DLD1 (cell line): ENCODE results near the gene EEIG2.
"Not testable (repeated sequence)": the region's sequence is repeated elsewhere in the genome, so short reads cannot be mapped to it uniquely, and the experiment has no call there.

Experiments used
- in situ Hi-C: cut with HindIII; loops from 2 replicates; pipeline ENCODE4 v1.10.0; 2017; ENCODE audit warnings: low sequenced_read_pairs

The EEIG2 gene

DNA sequence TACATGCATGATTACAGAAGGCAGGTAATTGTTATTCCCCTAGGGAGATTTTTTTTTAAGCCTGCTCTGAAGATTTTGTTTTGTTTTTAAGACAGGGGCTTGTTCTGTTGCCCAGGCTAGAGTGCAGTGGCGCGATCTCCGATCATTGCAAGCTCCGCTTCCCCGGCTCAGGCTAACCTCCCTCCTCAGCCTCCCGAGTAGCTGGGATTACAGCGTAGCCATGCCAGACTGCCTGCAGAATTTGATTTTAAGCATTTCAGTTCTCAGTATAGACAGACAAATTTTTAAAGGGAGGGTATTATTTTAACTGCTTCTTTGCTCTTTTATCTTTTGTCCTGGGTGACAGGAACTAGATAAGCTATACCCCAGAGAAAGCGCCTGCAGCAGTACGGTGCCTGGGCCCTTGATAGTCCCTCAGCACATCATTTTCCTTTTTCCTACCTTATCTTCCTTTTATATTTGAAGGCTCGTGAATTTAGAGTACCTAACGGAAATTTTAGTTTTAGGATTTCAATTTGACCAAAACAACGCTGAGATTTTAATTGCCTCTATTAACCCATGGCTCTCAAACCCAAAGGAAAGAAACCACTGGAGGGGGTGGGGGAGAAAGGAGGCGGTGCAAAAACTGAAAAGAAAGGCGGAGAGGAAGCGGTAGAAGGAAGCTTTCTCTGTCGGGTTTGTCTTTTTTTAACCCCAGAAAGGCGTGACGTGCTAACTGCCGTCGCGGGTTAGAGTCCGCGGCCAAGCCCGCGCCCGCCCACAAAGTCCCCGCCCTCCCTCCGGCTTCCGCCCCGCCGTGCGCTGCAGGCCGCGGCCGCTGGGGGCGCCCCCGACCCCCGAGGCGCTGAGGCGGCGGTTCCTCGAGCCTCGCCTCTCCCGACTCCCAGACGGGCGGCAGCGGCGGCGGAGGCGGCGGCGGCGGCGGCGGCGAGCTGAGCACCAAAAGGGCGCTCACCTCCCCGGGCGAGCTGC lies at the start of gene EEIG2:
Gene EEIG2 (plus strand): TSS at position 886 of the 972 bp plus-strand sequence. CDS start 329 bp downstream, outside the sequence.
- in situ Hi-C loops = no loop called here

GRCh38 chr1:108511764-108512163 lies 48.1 kb upstream of the EEIG2 start:
- in situ Hi-C loops = no loop called here

DNA sequence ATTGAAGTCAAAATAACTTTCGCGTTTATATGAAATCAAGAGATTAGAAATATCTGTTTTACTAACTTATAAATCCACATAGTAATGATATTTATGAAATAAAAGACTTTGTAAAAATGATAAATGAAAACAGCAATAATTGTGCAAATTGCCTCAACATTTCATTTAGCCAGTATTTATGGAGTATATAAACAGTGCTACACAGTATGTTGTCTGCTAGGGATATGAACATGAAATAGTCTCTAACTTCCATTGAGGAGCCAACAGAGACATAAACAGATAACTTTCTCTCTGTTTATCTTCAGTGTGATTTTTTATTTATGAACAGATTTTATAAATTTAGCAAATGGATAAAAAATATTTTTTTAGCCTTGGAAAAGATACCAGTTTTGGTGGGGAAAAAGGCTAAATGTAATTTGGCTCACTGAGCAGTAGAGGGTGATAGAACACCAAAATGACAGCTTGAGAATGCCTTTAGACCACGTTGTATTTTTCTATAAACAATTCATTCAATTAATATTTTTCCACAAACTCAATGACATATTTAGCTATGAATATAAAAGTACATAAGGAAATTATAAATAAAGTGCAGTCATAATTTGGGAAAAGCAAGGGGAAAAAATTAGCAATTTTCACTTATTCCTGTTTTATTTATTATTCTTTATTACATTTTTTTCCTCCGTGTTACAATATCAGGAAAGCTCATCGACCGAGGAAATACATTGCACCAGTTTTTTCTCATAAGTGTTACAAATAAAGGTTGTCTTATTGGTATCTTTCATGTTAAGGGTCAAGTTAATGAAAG lies 47.5 kb upstream of the EEIG2 start:
- in situ Hi-C loops = no loop called here

DNA sequence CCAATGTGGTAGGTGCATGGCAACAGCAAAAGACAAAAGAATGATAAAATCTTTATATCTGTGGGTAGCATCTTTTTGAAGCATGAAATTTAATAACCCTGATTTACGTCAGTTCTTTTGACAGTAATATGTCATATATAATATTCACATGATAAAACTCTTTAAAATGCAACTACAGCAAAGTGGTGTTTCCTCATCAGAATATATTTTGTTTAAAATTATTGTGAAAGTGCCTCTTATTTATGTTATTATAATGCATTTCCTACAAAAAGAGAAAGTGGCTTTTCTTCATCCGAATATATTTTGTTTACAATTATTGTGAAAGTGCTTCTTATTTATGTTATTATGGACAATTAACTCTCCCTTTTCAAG lies 46.9 kb upstream of the EEIG2 start:
- in situ Hi-C loops = no loop called here

GRCh38 chr1:108513914-108514313 lies 46.0 kb upstream of the EEIG2 start:
- in situ Hi-C loops = not testable (repeated sequence)

DNA sequence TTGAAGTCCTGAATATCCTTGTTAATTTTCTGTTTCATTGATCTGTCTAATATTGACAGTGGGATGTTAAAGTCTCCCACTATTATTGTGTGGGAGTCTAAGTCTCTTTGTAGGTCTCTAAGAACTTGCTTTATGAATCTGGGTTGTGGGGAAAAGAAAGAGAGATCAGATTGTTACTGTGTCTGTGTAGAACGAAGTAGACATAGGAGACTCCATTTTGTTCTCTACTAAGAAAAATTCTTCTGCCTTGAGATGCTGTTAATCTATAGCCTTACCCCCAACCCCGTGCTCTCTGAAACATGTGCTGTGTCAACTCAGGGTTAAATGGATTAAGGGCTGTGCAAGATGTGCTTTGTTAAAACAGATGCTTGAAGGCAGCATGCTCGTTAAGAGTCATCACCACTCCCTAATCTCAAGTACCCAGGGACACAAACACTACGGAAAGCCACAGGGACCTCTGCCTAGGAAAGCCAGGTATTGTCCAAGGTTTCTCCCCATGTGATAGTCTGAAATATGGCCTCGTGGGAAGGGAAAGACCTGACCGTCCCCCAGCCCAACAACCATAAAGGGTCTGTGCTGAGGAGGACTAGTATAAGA lies 42.5 kb upstream of the EEIG2 start:
- in situ Hi-C loops = not testable (repeated sequence)

- in situ Hi-C loops = no loop called here
Observed at GRCh38 chr1:108521990-108522393, 37.9 kb upstream of the EEIG2 start.

DNA sequence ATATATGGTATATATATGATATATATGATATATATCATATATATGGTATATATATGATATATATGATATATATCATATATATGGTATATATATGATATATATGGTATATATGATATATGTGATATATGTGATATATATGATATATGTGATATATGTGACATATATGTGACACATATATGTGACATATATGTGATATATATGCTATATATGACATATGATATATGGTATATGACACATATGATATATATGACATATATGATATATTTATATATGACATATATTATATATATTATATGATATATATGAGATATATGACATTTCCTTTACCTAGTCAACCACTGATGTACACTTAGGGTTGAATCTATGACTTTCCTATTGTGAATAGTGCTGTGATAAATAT lies 36.1 kb upstream of the EEIG2 start:
- in situ Hi-C loops = no loop called here

- in situ Hi-C loops = no loop called here
Observed at GRCh38 chr1:108524676-108525075, 35.2 kb upstream of the EEIG2 start.

DNA sequence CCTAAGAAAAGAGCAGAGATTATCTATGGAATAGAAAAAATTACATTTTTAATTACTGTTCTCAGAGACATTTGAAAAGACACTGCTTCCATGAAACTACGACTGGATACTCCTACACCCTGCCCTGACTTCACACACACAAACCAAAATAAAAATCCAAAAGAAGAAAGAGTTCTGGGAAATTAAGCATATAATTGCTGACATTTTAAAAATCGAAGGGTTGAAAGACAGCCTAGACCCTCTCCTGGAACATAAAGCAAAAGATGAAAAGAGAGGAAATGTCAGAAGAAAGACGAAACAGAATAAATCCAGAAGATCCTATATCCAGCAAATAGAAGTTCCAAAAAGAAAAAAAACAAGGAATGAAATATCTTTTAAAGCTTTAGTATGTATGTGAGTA lies 32.8 kb upstream of the EEIG2 start:
- in situ Hi-C loops = no loop called here

DNA sequence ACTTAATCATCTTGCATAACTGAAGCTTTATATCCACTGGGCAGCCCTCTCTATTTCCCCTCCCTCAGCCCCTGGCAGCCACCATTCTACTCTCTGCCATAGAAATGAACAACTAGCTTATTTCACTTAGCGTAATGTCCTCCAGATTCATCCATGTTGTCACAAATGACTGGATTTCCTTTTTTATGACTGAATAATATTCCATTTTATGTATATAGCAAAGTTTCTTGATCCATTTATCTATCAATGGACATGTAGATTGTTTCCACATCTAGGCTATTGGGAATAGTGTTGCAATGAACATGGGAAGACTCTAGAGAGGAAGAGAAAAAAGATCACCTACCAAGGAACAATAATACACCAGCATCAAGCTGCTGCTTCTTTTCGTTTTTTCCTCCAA lies 32.1 kb upstream of the EEIG2 start:
- in situ Hi-C loops = no loop called here

DNA sequence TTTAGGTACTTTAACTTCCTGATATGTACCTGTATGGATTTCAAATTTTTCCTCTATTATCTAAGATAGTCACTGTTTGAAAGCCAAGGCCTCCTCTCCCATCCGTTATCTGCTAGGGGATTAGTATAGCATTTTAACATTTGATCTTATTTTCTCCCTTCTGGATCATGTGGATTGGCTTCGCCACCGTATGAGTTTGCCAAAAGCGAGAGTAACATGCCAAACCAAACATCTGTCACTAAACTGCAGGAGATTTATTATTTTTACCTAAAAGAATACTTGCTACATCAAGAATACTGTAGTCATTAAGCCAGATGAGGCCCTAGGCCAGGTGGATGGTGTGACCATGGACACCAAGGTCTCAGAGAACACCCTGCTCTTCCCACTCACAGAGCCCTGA lies 28.5 kb upstream of the EEIG2 start:
- in situ Hi-C loops = no loop called here

DNA sequence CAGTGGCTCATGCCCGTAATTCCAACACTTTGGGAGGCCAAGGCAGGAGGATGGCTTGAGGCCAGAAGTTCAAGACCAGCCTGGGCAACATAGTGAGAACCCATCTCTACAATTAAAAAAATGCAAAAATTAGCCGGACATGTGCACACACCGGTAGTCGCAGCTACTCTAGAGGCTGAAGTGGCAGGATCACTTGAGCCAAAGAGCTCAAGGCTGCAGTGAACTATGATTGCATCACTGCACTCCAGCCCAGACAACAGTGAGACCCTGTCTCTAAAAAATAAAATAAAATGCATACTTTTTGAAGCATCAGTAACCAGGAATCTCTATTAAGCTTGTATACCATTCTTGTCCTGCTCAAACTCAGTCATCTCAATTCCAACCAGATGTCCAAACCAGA lies 27.2 kb upstream of the EEIG2 start:
- in situ Hi-C loops = no loop called here

DNA sequence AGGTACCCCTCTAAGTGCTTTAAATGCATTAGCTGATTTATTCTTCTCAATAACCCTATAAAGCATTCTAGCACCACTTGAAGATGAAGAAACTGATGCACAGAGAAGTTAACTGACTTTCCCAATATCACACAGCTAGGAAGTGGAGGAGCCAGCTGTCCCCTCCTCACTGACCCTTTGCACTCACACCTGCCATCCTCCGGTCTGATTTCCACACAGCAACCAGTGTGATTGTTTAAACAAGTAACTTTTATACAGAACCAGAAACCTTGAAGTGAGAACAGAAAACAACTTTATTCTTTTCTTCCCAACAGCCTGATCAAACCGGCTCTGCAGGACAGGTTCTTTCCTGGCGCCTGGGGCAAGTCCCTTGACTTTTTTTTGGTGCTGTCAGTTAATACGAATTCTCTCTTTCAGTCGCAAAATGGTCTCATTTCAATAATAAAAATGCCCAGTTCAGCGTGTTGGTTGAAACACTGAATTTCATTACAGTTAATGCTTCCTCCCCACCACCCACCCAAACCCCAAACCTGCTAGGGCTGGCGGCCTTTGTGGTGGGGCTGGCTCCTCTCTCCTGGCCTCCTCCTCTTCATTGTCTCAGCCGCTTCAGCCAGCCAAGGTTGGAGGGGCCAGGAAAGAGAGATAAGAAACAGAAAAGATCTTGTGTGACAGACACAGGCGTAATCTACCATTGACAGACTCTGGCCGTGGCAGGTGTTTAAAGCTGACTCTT lies 26.4 kb upstream of the EEIG2 start:
- in situ Hi-C loops = no loop called here

DNA sequence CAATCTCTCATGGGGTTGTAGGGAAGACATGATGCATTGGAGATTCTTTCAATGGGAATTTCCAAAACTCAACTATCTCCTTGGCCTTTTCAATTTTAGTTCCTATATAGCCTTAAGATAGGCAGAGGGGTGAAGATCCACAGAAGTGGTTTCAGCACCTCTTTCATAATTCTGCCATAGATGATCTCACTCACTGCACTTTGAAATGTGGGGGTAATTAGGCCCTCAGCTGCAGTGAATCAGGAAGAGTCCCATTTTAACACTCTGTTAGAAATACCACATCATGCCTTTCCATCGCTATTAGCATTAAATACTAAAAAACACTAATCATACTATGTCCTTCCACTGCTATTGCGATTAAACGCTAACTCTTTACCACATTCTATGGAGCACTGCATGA lies 25.1 kb upstream of the EEIG2 start:
- in situ Hi-C loops = no loop called here

DNA sequence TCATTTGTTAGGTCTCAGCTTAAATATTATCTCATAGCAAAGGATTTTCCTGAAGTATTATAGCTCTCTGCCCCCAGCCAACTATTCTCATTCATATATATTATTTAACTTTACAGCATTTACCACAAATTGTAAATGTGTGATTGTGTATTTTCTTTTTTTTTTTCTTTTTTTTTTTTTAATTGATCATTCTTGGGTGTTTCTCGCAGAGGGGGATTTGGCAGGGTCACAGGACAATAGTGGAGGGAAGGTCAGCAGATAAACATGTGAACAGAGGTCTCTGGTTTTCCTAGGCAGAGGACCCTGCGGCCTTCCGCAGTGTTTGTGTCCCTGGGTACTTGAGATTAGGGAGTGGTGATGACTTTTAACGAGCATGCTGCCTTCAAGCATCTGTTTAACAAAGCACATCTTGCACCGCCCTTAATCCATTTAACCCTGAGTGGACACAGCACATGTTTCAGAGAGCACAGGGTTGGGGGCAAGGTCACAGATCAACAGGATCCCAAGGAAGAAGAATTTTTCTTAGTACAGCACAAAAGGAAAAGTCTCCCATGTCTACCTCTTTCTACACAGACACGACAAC lies 24.5 kb upstream of the EEIG2 start:
- in situ Hi-C loops = not testable (repeated sequence)

DNA sequence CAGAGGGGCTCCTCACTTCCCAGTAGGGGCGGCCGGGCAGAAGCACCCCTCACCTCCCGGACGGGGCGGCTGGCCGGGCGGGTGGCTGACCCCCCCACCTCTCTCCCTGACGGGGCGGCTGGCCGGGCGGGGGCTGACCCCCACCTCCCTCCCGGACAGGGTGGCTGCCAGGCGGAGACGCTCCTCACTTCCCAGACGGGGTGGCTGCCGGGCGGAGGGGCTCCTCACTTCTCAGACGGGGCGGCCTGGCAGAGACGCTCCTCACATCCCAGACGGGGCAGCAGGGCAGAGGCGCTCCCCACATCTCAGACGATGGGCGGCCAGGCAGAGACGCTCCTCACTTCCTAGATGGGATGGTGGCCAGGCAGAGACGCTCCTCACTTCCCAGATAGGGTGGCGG lies 23.9 kb upstream of the EEIG2 start:
- in situ Hi-C loops = not testable (repeated sequence)

DNA sequence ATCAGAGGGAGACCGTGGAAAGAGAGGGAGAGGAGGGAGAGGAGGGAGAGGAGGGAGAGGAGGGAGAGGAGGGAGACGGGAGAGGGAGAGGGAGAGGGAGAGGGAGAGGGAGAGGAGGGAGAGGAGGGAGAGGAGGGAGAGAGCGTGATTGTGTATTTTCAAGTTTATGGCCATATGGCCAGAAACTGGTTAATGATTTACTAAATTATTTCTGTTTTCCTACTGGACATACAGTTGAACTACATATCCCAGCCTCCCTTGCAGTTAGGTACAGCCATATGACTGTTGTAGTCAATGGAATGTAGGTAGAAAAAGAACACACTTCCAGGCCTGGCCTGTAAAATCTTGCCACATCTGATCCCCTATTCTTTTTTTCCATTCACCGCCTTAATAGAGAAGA lies 23.1 kb upstream of the EEIG2 start:
- in situ Hi-C loops = not testable (repeated sequence)

DNA sequence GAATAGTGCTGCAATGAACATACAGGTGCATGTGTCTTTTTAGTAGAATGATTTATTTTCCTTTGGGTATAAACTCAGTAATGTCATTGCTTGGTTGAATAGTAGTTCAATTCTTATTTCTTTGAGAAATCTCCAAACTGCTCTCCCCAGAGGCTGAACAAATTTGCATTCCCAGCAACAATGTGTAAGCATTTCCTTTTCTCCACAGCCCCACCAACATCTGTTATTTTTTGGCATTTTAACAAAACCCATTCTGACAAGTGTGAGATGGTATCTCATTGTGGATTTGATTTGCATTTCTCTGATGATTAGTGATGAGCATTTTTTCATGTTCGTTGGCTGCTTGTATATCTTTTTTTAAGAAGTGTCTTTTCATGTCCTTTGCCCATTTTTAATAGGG lies 21.9 kb upstream of the EEIG2 start:
- in situ Hi-C loops = no loop called here

DNA sequence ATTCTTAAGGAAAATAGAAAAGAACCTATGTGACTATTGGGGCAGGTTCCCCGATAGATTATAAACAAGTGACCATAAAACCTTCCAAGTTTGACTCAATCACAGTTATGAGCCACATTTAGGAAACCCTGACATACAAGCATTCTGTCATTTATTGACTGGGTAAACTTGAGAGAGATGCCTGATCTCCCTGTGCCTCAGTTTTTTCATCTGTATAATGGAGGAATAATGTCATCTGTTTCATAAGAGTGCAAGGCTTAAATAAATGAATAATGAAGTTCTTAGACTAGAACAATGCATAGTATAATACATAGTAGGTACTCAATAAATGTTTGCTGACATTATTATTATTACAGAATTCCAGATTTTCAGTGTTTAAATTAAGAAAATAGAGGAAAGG lies 18.9 kb upstream of the EEIG2 start:
- in situ Hi-C loops = no loop called here

- in situ Hi-C loops = no loop called here
Observed at GRCh38 chr1:108541861-108542260, 18.0 kb upstream of the EEIG2 start.
